Karpas-422 (cell line): Measurements from ENCODE around the gene CDX1. TPM values are rescaled to one million over a fixed set of nuclear protein-coding genes. Genes with fewer than 3 reads are reported as not detected.

Experiments used
- DNase-seq: peaks from one replicate; pipeline ENCODE4 v3.0.0-alpha.2; 2015
- H2AFZ ChIP-seq: fragments of 200-600 bp; sonication (generic); 2 replicates; pipeline ENCODE4 v1.6.1; 2014; ENCODE audit warnings: antibody characterized with exemption, low read length, mixed read lengths
- H3K27ac ChIP-seq: fragments of 200-600 bp; sonication (generic); 2 replicates; pipeline ENCODE4 v1.5.1; 2014; ENCODE audit warnings: mild to moderate bottlenecking, low read length, moderate library complexity
- H3K27me3 ChIP-seq: fragments of 200-600 bp; sonication (generic); 2 replicates; pipeline ENCODE4 v1.6.1; 2014; ENCODE audit warnings: low read length, mixed read lengths
- H3K36me3 ChIP-seq: fragments of 200-600 bp; sonication (generic); 2 replicates; pipeline ENCODE4 v1.6.1; 2014; ENCODE audit warnings: low read length, mixed read lengths; ENCODE audit not compliant: insufficient read depth
- H3K4me1 ChIP-seq: fragments of 200-600 bp; sonication (generic); 2 replicates; pipeline ENCODE4 v1.6.1; 2014; ENCODE audit warnings: mild to moderate bottlenecking, low read length, mixed read lengths
- H3K4me2 ChIP-seq: fragments of 200-600 bp; sonication (generic); 2 replicates; pipeline ENCODE4 v1.6.1; 2014; ENCODE audit warnings: low read length, low read depth, mild to moderate bottlenecking; ENCODE audit not compliant: poor library complexity, severe bottlenecking
- H3K4me3 ChIP-seq: fragments of 200-600 bp; sonication (generic); 2 replicates; pipeline ENCODE4 v1.5.1; 2014; ENCODE audit warnings: mild to moderate bottlenecking, antibody characterized with exemption, low read length, mixed read lengths
- H3K79me2 ChIP-seq: fragments of 200-600 bp; sonication (generic); 2 replicates; pipeline ENCODE4 v1.6.1; 2014; ENCODE audit warnings: mild to moderate bottlenecking, low read length, mixed read lengths
- H3K9ac ChIP-seq: fragments of 200-600 bp; sonication (generic); 2 replicates; pipeline ENCODE4 v1.6.0; 2014; ENCODE audit warnings: low read length
- H3K9me2 ChIP-seq: fragments of 200-600 bp; sonication (generic), shearing (Covaris generic); replicated peaks from 2 replicates; pipeline ENCODE4 v1.6.0; 2014; ENCODE audit warnings: mild to moderate bottlenecking, low read length, moderate library complexity; ENCODE audit not compliant: insufficient read depth
- H3K9me3 ChIP-seq: fragments of 300-700, 200-600 bp; sonication (generic); 2 replicates; pipeline ENCODE4 v1.6.1; 2014; ENCODE audit warnings: low read length, mixed read lengths
- H4K20me1 ChIP-seq: fragments of 200-600 bp; sonication (generic); 2 replicates; pipeline ENCODE4 v1.6.1; 2014; ENCODE audit warnings: mild to moderate bottlenecking, antibody characterized with exemption, low read length, low read depth; ENCODE audit not compliant: insufficient read depth
- total RNA-seq: library from RNA; depleted of rRNA; stranded (reverse); fragments of >200 nt; shearing (Covaris generic); gene quantifications from 2 replicates; pipeline ENCODE4 v1.2.3, GENCODE V29; 2014; ENCODE audit warnings: low replicate concordance

Gene CDX1
- total RNA-seq, 1 experiment from 2014 or later, result not detected

GRCh38 chr5:150202501-150202900 lies 35.9 kb downstream of the CDX1 start:
- no peaks in the 10 kb centered on the region for H3K27me3 ChIP-seq
- no peak overlapping the region for H2AFZ ChIP-seq
- DNase-seq, result no peak
- H3K36me3 ChIP-seq, result no peaks in the 10 kb centered on the region
- no peaks in the 10 kb centered on the region for H3K9me2 ChIP-seq
- no peaks in the 10 kb centered on the region for H4K20me1 ChIP-seq
- H3K9me3 ChIP-seq, result no peaks in the 10 kb centered on the region
- H3K79me2 ChIP-seq, result no peaks in the 10 kb centered on the region
- no peak overlapping the region for H3K4me2 ChIP-seq
- no peak overlapping the region for H3K27ac ChIP-seq
- no peak overlapping the region for H3K9ac ChIP-seq
- no peaks in the 10 kb centered on the region for H3K4me1 ChIP-seq
- H3K4me3 ChIP-seq, result no peak overlapping the region

GRCh38 chr5:150203832-150204589 lies 37.4 kb downstream of the CDX1 start:
- H4K20me1 ChIP-seq, result no peaks in the 10 kb centered on the region
- no peak overlapping the region for H3K27ac ChIP-seq
- no peak overlapping the region for H3K4me3 ChIP-seq
- H3K4me2 ChIP-seq, result no peak overlapping the region
- H3K4me1 ChIP-seq, result no peaks in the 10 kb centered on the region
- no peaks in the 10 kb centered on the region for H3K36me3 ChIP-seq
- H2AFZ ChIP-seq, result no peak overlapping the region
- H3K79me2 ChIP-seq, result no peaks in the 10 kb centered on the region
- no peak for DNase-seq
- no peak overlapping the region for H3K9ac ChIP-seq
- H3K9me3 ChIP-seq, result no peaks in the 10 kb centered on the region
- H3K27me3 ChIP-seq, result no peaks in the 10 kb centered on the region
- no peaks in the 10 kb centered on the region for H3K9me2 ChIP-seq

GRCh38 chr5:150204590-150204960 lies 38.0 kb downstream of the CDX1 start:
- H3K27me3 ChIP-seq, result no peaks in the 10 kb centered on the region
- H3K36me3 ChIP-seq, result no peaks in the 10 kb centered on the region
- no peak overlapping the region for H3K4me3 ChIP-seq
- no peak overlapping the region for H2AFZ ChIP-seq
- no peak overlapping the region for H3K9ac ChIP-seq
- H3K4me2 ChIP-seq, result no peak overlapping the region
- no peaks in the 10 kb centered on the region for H3K4me1 ChIP-seq
- no peaks in the 10 kb centered on the region for H3K79me2 ChIP-seq
- DNase-seq, result no peak
- H3K9me3 ChIP-seq, result no peaks in the 10 kb centered on the region
- no peaks in the 10 kb centered on the region for H3K9me2 ChIP-seq
- H4K20me1 ChIP-seq, result no peaks in the 10 kb centered on the region
- no peak overlapping the region for H3K27ac ChIP-seq

- no peak for DNase-seq
- no peaks in the 10 kb centered on the region for H3K27me3 ChIP-seq
- no peak overlapping the region for H3K4me2 ChIP-seq
- H3K4me1 ChIP-seq, result no peaks in the 10 kb centered on the region
- no peaks in the 10 kb centered on the region for H3K36me3 ChIP-seq
- H3K79me2 ChIP-seq, result no peaks in the 10 kb centered on the region
- no peak overlapping the region for H3K9ac ChIP-seq
- H3K27ac ChIP-seq, result no peak overlapping the region
- H4K20me1 ChIP-seq, result no peaks in the 10 kb centered on the region
- no peaks in the 10 kb centered on the region for H3K9me2 ChIP-seq
- H2AFZ ChIP-seq, result no peak overlapping the region
- H3K4me3 ChIP-seq, result no peak overlapping the region
- no peaks in the 10 kb centered on the region for H3K9me3 ChIP-seq
These were observed 39.7 kb downstream of the CDX1 start for GRCh38 chr5:150206098-150206778.

GRCh38 chr5:150206779-150207115 lies 40.2 kb downstream of the CDX1 start:
- no peaks in the 10 kb centered on the region for H4K20me1 ChIP-seq
- H3K36me3 ChIP-seq, result no peaks in the 10 kb centered on the region
- no peak overlapping the region for H3K9ac ChIP-seq
- no peaks in the 10 kb centered on the region for H3K9me2 ChIP-seq
- H3K27ac ChIP-seq, result no peak overlapping the region
- no peaks in the 10 kb centered on the region for H3K4me1 ChIP-seq
- no peak overlapping the region for H3K4me2 ChIP-seq
- no peaks in the 10 kb centered on the region for H3K9me3 ChIP-seq
- no peak for DNase-seq
- no peaks in the 10 kb centered on the region for H3K79me2 ChIP-seq
- no peaks in the 10 kb centered on the region for H3K27me3 ChIP-seq
- no peak overlapping the region for H2AFZ ChIP-seq
- no peak overlapping the region for H3K4me3 ChIP-seq

- Histone ChIP-seq H3K9me3 (no peaks in the 10 kb centered on the region), H3K27me3 (no peaks in the 10 kb centered on the region), H2AFZ (no peak overlapping the region), H3K9me2 (no peaks in the 10 kb centered on the region), H4K20me1 (no peaks in the 10 kb centered on the region), H3K4me3 (no peak overlapping the region), H3K27ac (no peak overlapping the region), H3K9ac (no peak overlapping the region), H3K79me2 (no peaks in the 10 kb centered on the region), H3K36me3 (no peaks in the 10 kb centered on the region), H3K4me1 (no peaks in the 10 kb centered on the region), H3K4me2 (no peak overlapping the region)
- DNase-seq, result no peak
These were observed 41.9 kb downstream of the CDX1 start for GRCh38 chr5:150208187-150209098.

GRCh38 chr5:150209099-150209635 lies 42.6 kb downstream of the CDX1 start:
- no peak overlapping the region for H3K27ac ChIP-seq
- no peaks in the 10 kb centered on the region for H3K36me3 ChIP-seq
- no peak overlapping the region for H3K9ac ChIP-seq
- H3K9me2 ChIP-seq, result no peaks in the 10 kb centered on the region
- H3K27me3 ChIP-seq, result no peaks in the 10 kb centered on the region
- no peak overlapping the region for H2AFZ ChIP-seq
- H4K20me1 ChIP-seq, result no peaks in the 10 kb centered on the region
- H3K9me3 ChIP-seq, result no peaks in the 10 kb centered on the region
- H3K4me2 ChIP-seq, result no peak overlapping the region
- no peaks in the 10 kb centered on the region for H3K79me2 ChIP-seq
- no peak for DNase-seq
- H3K4me3 ChIP-seq, result no peak overlapping the region
- H3K4me1 ChIP-seq, result no peaks in the 10 kb centered on the region

GRCh38 chr5:150210644-150211043 lies 44.1 kb downstream of the CDX1 start:
- Histone ChIP-seq H2AFZ (no peak overlapping the region), H3K9ac (no peak overlapping the region), H3K4me2 (no peak overlapping the region)

More at GRCh38 chr5:150210644-150211043, 44.1 kb downstream of the CDX1 start:
- Histone ChIP-seq H3K9me3 (no peaks in the 10 kb centered on the region), H4K20me1 (no peaks in the 10 kb centered on the region), H3K79me2 (no peaks in the 10 kb centered on the region), H3K27me3 (no peaks in the 10 kb centered on the region), H3K4me1 (no peaks in the 10 kb centered on the region), H3K4me3 (no peak overlapping the region), H3K36me3 (no peaks in the 10 kb centered on the region), H3K27ac (no peak overlapping the region), H3K9me2 (no peaks in the 10 kb centered on the region)
- no peak for DNase-seq
